G401 (cell line): Measurements from ENCODE around the gene PPP1R16B. TPM values are rescaled to one million over a fixed set of nuclear protein-coding genes. Genes with fewer than 3 reads are reported as not detected.

Experiments
- DNase-seq: peaks from one replicate; pipeline ENCODE4 v3.0.0-alpha.2; 2015; ENCODE audit warnings: low spot score
- in situ Hi-C: cut with HindIII; loops from 2 replicates; pipeline ENCODE4 v1.10.0; 2016; ENCODE audit warnings: low sequenced_read_pairs, mixed read lengths
- total RNA-seq: library from RNA; depleted of rRNA; stranded (reverse); fragments of >200 nt; shearing (Covaris generic); gene quantifications from 2 replicates; pipeline ENCODE4 v1.2.3, GENCODE V29; 2014

The PPP1R16B gene
- total RNA-seq, 1 experiment from 2014 or later: not detected

DNA sequence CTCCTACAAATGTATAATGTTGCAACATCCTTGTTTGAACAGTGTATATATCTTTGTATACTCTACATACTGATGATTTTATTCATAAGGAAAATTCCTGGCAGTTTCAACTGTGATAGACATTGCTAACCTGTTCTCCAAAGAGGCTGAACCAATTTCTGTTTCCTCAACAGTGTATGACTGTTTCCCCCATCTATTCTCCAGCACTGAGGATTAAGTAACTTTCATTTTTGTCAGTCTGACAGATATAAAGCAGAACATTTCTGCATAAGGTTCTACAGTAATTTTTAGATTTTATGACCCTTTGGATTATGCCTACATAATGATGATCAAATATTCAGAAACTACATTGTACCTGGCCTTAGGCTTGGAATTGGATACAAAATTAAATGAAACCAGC lies 9.9 kb downstream of the PPP1R16B start:
- in situ Hi-C loops: no loop called here
- no peak for DNase-seq

DNA sequence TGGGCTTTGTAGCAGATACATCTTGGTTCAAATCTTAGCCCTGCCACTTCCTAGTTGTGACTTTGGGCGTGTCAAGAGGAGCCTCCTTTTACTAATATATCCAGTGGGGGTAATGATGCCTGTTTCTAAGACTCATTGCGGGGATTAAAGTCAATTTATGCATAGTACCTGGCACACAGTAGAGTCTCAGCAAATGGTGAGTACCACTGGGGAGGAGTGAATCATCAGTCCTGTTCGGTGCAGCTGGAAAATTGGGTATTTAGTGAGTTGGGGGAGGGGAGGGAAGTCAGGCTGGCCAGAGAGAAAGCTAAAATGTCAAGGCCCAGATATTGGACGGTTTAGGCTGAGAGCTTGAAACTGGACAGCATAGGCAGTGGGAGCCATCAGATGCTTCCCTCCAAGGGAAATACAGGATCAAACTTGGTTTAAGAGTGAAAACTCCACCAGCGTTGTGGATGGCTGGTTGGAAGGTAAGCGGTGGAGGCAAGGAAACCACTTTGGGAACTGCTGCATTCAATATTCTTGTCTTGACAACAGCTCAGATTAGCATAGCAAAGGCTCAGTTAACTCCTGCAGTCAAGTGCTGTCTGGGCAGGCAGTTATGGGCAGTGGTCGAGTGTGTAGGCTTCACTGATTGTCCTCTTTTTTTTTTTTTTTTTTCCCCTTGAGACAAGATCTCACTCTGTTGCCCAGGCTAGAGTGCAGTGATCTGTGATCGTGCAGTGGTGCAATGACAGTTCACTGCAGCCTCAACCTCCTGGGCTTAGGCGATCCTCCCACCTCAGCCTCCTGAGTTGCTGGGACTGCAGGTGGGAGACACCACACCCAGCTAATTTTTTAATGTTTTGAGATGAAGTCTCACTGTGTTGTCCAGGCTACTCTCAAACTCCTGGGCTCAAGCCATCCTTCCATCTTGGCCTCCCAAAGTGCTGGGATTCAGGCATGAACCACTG lies 12.9 kb downstream of the PPP1R16B start:
- in situ Hi-C loops: no loop called here
- DNase-seq: no peak

DNA sequence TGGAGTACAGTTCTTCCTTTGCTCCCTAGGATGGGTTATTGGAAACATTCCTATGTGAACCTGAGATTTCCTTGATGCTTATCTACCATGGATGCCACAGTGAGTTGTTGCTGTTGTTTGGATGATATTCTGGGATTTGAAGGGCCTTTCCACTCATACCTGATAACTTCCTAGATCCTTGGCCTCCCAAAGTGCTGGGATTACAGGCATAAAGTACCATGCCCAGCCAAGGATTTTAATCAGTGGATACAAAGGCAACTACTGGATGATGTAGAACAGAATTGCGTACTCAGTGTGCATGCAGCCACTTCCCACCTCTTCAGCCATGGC lies 20.0 kb downstream of the PPP1R16B start:
- in situ Hi-C loops: no loop called here
- no peak for DNase-seq

DNA sequence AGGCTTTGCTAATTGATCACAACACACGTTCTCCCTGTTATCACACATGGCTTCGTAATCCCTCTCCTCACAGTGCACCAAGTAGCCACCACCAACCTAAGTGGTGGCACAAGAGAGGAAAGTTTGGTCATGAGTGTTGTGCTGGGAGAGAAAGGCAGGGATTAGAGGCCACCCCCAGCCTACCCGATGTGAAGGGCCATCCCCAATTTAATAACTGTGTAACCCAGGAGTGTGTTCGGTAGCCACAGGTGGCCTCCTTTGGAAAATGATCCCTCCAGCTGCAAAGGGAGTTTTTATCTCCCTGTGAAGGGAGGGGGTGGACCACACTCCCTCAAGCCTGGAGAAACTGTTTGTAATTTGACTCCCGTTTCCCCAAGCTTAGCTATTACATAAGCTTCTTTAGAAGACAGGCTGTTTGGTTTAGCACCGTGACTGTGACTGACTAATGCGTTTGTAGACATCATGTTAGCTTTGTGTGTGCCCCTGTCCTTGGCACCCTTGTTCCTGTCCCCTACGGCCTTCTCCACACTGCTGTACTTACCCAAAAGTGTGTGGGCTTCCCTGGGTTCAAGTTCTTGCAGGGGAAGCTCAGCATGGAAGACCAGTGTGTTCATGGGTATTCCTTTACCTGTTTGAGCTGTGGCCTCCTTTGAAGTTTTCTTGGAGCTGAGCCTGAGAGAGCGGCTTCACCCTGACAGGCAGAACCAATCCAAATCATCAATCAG lies 20.6 kb downstream of the PPP1R16B start:
- in situ Hi-C loops: no loop called here
- DNase-seq: no peak

DNA sequence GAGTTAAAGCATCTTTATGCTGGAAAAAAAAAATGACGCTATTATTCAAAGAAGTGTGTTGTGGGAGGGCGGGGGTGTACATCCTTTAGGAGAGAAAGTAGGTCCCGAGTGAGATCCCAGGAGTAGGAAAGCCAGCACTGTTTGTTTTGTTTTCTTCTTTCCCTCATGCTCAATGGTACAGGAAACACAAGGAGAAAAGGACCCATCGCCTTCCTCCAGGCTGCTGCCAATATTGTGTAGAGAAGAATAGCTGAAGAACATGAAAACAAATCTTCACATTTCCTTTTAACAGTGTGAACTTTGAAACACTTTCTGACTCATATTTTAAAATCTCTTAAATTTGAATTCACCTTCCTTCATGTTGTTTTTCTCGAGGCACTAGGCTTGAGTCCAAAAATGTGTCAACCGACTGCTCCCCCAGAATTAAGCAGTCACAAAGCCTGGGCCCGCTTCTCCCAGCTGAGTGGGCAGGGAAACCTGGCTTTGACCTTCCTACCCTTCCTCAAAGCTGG lies 22.3 kb downstream of the PPP1R16B start:
- DNase-seq: no peak
- in situ Hi-C loops: no loop called here

DNA sequence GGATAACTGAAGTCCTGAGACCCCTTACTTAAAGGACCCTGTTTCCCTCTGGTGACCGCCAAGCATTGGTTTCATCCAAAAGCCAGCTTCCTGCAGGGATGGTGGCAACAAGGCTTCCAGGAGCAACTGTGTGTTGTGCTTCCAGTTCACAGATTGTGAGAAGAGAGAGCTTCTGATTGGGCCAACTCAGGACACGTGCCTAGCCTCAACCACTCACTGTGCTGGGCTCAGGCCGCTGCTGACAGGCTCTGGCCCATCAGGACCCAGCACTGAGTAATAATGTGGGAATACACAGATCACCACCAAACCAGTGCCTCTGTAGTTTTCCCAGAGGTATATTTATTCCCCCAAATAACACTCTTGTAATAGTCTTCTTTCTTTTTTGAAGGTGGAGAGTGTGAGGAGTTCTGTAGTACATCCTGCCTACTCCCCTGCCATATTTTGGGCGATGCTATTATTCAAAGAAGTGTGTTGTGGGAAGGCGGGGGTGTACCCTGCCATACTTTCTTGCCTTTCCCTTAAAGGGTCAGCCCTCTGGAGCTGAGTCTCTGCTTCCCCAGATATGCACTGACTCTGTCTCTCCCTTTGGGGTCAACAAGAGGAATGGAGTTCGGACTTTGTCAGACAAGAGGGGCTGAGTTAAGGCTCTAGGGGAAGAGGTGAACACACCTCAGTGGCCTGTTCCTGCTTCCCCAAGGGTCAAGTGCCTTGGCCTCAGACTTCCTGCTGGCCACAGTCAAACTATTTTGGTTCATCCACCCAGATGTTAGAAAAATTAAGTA lies 23.2 kb downstream of the PPP1R16B start:
- DNase-seq: no peak
- in situ Hi-C loops: no loop called here

DNA sequence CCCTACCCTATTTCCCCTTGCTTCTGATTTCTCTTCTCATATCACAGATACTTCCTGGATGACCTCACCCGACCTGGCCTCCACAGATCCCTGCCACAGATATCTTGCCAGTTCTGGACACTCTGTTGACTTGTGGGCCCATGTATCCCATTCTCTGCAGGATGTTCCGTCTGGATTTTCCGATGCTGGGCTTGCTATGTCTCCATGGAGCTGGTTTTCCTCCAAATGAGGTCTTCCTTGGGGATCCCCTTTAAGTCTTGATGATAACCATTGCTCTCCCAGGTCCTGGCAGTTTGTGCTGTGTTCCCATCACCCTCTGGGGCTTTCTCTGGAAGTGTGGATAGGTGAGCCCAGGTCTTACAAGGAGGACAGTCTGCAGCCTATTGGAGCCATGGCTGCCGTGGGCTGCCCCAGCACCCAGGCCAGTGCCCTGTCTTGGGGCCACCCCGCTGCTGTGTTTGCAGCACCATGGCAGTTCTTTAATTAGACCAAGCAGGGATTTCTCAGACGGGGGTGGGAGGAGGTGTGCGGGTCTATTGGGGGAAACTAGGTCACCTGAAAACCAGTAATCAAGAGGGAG lies 23.9 kb downstream of the PPP1R16B start:
- in situ Hi-C loops: no loop called here
- no peak for DNase-seq

DNA sequence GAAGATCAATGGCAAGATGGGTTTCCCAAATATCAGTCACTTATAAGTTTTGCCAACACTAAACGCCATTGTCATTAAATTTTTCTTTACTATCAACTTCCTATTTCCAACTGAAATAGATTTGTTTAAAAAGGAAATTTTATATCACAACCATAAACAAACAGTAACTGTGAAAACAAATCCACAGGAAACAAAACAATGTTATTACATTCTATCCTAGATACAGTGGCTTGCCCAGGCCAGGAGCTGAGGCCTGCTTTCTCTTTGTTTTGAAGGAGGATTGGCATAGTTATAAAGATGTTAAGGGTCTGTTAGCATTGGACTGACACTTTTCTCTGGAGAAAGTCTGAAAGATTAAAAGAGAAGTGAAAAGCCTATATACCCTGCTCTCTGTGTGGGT lies 24.9 kb downstream of the PPP1R16B start:
- in situ Hi-C loops: no loop called here
- no peak for DNase-seq

DNA sequence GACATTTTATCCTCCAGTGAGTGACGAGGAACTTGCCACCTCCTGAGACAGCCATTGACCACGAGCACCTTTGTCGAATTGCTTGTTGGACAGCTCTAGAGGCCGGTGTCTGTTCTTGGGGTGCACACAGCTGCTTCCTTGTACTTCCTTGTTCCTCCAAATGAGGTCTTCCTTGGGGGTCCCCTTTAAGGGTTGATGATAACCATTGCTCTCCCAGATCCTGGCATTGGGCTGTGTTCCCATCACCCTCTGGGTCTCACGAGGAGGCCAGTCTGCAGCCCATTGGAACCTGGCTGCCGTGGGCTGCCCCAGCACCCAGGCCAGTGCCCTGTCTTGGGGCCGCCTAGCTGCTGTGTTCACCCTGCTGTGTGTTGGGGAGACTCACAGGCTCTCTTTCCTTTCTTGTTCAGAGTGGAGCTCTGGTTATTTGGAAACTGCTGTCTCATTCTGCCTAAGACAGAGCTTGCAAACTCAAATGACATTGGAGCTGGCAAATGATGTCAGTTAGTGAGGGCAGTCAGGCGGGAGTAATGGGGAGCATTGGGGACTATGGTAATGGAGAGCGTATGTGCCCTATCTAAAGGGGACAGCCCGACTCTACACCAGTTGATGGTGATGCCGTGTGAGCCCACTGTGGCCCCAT lies 25.7 kb downstream of the PPP1R16B start:
- in situ Hi-C loops: no loop called here
- DNase-seq: no peak

DNA sequence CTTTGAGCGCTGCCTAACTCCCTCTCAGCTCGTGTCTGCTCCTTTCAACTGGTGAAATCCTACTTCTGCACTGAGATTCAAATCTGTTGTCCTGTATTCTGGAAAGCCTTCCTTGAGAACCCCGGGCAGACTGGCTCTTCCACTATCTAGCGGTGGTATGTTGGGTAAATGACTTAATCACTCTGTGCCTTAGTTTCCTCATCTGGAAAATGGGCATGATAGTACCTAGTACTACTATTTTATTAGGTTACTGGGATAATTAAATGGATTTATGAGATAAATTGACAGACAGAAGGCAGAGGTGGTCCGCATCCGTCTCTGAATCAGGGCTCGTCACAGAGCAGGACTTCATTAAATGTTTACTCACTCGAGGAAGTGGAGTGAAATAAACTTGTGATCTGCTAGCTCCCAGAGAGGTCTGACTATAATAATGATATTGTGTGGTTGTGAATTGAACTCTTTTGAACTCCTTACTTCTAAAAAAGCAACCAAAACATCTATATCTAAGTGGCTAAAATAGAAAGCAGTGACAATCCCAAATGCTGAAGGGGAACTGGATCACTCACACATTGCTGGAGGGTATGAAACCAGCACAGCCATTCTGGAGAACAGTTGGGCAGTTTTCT lies 26.6 kb downstream of the PPP1R16B start:
- in situ Hi-C loops: no loop called here
- no peak for DNase-seq

DNA sequence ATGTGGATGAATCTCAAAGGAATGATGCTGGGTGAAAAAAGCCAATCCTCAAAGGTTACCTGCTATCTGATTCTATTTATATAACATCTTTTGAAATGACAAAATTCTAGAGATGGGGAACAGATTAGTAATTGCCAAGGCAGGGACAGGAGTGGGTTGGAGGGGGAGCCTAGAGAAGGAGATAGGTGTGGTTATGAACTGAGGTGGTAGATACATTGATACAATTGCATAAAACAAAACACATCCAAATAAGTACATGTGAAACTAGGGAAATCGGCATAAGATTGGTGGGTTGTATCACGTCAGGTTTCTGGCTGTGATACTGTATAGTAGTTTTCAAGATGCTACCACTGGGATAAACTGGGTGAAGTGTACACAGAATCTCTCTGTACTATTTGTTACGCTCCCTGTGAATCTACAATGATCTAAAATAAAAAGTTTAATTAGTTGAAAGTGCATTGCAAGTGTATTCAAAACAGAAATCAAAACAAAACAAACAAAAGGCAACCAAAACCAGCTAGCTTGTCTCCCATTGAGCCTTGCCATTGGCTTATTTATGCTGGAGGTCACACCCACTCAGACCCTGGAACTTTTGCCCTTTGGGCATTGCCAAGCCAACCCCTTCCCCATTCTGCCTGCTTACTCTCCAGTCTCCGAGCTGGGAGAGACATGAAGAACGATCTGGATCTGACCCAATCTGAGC lies 27.8 kb downstream of the PPP1R16B start:
- DNase-seq: no peak
- in situ Hi-C loops: no loop called here

DNA sequence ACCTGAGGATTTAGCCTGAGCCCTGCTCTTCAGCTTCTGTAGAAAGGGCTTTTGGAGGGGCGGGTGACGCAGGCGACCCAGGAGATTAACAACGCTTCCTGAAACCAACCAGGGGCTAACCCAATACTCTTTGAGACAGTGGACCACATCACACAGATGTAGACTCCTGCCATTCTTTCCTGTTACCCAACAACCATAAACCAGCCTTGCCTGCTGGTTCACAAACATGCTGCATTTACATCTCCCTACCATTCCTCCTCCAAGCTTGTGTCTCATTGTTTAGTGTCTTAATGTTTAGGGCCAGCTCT lies 28.3 kb downstream of the PPP1R16B start:
- in situ Hi-C loops: no loop called here
- no peak for DNase-seq

DNA sequence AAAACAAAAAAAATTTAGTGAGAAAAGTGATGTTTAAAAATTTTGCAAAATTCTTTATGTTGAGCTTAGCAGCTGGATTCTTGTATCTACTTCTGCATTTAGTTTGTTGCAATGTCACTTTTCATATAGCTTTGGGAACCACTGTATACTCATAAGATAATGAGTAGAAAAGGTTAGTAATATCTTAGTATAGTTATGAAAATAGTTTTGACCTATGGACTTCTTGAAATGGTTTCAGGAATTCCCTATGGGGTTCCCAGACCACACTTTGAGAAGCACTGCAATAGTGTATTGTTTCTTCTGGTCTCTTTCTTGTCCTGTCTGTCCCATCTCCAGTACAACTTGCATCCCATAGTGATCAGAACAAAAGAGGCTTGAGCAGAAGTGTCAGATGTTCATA lies 29.4 kb downstream of the PPP1R16B start:
- DNase-seq: no peak
- in situ Hi-C loops: no loop called here

DNA sequence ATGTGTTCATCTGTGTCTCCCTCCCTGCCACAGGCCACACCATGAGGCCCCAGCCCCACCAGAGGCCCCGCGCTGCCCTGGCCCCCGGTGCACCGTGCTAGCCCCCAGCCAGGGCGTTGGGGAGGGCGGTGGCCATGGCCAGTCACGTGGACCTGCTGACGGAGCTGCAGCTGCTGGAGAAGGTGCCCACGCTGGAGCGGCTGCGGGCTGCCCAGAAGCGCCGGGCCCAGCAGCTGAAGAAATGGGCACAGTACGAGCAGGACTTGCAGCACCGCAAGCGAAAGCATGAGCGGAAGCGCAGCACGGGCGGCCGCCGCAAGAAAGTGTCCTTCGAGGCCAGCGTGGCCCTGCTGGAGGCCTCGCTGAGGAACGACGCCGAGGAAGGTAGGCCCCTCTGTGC lies 30.3 kb downstream of the PPP1R16B start:
- in situ Hi-C loops: no loop called here

DNA sequence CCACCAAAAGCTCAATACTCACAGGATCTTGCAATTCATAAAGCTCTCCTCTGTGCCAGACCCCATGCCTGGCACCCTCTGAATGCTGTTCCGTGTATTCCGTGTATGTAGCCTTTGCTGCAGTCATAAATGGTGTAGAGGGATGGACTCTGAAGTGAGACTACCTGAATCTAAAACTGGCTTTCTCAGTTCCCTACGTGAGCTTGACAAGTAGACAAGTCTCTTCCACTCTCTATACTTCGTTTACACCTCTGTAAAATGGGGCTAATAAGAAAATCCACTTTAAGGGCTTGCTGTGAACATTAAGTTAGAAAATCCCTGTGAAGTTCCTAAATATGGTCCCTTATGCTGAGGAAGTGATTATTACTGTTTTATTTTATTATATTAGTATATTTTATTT lies 31.5 kb downstream of the PPP1R16B start:
- no peak for DNase-seq
- in situ Hi-C loops: no loop called here

More for the DNA sequence above, 30.3 kb downstream of the PPP1R16B start:
- no peak for DNase-seq

DNA sequence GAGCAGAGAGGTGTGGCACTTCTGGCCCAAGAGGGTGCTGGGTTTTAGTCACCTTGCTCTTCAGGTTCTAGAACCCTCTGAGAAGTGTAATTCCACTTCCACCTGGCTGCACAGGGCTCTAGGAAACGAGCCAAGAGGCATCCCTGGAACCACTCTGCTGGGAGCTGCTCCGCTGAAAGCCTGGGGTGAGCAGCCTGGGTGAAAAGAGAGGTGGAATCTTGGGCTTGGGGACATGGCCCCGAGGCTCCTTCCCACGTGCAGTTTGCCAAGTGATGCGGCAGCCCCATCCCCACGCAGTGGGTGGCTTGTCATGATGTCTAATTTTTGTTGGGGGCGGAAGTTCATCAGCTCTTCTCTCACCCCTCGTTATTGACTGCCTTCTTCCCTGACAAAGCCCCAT lies 32.8 kb downstream of the PPP1R16B start:
- DNase-seq: peak; percentile 40
- in situ Hi-C loops: no loop called here

DNA sequence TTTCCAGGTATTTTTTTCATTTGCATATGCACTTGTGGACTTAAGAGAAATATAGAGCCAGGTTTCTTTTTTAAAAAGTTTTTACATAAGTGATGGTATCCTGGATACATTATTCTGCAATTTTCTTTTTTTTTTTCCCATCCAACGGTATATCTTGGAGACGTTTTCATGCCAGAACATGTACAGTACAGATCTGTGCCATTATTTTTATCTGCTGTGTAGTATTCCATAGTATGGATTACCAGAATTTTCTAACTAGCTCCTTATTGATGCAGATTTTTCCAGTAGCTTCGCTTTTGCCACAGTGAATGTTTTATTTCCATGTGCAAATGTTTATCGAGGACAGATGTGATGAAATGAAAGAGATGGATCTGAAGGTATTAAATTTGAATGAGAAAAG lies 34.1 kb downstream of the PPP1R16B start:
- in situ Hi-C loops: no loop called here
- DNase-seq: no peak
